NK-92 treated with Interleukin-12 subunit alpha and Interleukin-12 subunit beta, amount 100 ng/mL, for 24 hours (cell line): ENCODE measurements around the gene GPER1.
"Not testable (repeated sequence)": the region's sequence is repeated elsewhere in the genome, so short reads cannot be mapped to it uniquely, and the experiment has no call there.

ENCODE experiments used
- DNase-seq: peaks from one replicate; lab custom pipeline; 2025; lab: John Stamatoyannopoulos, UW

The GPER1 gene

DNA sequence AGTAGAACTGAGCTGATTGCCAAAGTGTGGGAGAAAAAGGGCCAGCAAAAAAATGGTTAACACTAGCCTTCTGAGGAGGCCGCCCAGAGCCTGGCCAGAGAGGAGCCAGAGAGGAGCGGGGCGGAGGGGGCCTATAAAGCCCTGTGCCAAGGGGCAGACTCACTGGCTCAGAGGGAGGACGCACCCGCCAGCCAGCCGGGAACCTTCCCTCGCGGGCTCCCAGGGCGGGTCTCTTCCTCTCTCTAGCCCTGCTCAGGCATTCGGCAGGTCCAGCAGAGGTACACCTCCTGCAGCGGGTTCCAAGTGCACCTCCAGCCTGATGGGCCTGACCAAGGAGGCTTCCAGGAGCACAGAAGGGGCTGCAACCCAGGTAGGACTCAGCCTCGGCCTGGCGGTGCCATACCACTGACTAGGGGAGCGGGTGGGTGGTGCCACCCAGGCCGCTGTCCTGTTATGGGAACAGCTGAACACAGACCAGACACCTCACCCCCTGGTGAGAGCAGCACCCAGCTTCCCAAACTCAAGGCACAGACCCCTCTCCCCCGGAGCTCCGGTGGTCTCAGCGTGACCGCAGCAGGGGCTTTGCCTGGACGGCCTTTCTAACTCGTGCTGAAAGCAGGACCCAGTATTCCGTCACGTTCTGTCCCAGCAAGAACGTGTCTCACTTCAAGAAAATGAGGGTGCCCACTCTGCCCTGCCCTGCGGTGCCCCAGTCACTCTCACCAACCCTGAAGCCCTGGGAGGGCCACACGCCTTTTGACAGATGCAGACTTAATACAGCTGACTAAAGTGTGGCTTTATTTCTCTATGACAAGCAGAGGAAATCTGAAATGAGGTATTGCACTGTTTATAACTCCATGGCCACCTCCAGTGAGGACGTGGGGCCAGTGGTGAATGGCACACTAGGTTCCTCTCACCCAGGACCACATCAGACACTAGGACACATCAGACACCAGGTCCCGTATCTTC is at the start of gene GPER1:
GPER1 (plus strand) TSS at position 162 of the 969 bp plus-strand sequence. CDS start 3,616 bp downstream, outside the sequence.
- no peak for DNase-seq

DNA sequence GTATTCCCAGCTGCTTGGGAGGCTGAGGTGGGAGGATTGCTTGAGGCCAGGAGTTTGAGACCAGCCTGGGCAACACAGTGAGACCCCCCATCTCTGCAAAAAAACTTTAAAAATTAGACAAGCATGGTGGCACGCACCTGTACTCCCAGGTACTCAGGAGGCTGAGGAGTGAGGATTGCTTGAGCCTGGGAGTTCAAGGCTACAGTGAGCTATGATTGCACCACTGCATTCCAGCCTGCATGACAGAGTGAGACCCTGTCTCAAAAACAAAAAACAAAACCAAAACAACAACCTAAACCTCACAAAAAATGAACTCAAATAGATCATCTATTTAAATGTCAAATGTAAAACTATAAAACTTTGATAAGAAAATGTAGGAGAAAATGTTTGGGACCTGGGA is 47.7 kb upstream of the GPER1 start:
- not testable (repeated sequence) for DNase-seq

DNA sequence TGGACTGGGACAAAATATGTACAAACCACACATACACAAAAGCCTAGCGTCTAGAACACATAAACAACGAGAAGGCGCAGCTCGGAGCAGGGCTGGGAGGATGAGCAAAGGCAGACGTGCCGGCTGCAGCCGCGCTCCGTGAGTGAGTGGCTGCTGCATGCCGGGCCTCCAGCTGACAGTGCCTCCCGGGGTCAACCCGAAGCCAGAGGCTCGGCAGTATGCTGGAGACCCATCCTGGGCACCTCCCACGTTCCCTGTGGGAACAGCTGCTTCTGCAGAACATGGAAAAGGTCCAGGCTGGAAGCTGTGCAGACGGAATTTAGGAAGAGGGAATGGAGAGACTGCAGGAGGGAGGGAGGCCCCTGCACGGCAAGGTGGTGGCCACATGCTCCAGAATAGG is 47.1 kb upstream of the GPER1 start:
- no peak for DNase-seq

DNA sequence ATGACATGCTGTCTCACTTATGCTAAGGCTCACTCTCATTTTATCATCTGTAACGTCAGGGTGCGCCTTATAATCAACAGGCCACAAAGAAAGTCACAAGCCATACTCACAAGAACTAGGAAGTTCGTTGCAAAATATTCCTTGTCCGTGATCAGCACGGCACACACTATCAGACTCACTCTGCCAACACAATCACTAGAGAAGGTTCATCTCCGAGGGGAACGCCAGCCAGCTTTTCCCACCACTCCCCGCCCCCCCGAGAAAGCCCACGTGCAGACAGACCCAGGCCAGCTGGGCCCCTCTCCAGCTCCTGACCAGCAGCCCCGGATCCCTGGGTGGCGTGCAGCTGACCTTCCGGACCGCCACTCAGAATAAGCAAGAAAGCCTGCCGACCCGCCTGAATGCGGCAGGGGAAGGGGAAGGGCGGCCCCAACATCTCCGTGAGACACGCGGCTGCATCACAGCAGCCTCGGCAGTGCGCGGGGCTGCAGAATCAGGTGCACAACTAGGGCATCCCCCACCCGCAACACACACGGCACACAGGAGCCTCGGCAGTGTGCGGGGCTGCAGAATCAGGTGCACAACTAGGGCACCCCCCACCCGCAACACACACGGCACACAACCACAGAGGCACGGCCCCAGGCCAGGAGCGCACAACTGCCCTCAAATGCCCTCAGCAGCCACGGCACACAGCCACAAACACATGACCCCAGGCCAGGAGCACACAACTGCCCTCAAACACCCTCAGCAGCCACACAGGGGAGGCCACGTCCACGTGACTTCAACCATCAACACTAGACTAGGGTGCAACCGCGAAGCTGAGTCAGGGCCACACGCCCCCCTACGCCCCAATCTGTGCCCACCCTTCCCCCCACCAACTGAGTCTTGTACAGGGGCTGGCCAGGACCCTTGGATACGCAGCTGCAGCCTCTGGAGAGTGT is 46.1 kb upstream of the GPER1 start:
- DNase-seq, result no peak

DNA sequence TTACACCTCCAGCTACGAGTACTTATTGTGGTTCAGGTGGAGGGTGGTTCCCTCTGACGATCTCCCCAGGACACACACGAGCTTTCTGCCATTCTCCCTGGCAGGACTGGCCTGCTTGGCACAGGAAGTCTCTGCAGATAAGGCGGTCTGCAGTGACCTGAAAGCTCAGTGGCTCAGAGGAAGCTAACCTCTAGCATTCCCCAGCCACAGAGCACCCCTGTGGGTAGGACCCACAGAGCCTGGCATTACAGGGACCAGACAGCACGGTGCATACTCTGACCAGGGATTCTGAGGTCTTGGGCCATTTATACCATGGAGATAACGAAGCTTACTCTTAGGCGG is 45.5 kb upstream of the GPER1 start:
- no peak for DNase-seq

DNA sequence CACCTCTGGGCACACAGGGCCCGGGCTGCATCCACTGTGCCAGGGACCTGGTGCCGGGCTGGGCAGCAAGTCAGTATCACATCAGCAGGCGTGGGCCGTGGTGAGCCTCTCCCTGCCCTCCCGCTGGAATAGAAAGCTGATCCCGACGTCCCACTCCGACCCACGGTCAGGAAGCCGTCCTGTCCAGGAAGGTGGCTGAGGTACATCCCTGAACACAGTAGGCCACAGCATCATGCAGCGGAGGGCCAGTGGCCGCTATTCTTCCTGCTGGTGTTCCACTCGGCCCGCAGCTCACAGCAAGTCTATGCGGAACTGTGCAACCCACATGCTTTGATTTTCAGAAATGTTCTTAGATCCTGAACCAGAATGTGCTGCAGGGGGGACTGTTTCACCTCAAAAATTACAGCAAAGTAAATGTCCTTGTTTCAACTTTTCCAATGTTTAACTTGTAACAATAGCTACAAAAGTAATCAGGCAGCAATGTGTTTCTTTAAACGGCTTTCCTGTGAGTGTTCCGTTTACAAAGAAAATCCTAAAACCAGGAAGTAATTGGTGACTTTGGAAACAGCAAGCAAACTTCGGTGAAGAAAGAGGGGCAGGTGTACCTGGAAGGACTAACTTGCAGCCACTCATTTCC is 44.2 kb upstream of the GPER1 start:
- DNase-seq, result no peak

DNA sequence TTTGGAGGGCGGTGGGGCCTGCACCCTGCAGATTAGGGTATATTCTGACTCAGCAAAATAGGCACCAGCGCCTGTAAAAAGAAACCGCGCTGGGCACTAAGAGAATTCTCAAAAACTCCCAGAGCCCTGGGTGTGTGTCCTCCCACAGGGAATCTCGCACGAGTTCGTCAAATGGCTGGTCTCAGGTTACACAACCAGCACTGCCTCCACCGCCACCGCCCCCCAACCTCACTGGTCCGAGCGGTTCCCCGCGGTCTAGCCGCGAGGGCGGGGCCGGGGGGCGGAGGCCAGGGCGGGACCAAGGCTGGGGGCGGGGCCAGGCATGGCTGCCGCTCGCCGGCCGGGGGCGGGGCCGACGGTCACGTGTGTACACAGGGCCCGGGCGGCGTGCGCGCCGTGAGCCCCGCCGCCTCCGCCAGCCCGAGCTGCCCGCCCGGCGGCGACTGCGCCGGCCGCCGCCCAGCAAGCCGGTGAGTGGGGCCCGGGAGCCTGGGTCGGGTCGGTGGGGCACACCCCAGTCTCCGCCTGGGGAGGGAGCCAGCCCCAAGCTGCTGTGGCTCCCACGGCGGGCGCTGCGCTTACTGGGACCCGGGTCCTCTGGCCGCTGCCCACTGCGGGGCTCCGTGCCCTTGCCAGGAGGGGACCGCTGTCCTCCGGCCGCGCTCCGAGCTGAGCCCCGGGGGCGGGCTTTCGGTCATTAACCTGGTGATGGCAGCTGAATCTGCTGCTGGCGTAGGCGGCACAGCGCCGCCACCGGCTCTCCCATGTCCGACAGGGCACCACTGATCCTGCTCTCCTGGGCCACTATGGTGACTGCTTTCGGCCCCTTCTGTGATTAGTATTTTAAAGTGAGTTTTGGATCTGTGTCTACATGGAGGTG is 43.5 kb upstream of the GPER1 start, which contains the start of gene GPR146:
GPR146 (plus strand) TSS at position 358 of the 880 bp plus-strand sequence. CDS start 12,970 bp downstream, outside the sequence.
- peak; percentile 38 for DNase-seq

DNA sequence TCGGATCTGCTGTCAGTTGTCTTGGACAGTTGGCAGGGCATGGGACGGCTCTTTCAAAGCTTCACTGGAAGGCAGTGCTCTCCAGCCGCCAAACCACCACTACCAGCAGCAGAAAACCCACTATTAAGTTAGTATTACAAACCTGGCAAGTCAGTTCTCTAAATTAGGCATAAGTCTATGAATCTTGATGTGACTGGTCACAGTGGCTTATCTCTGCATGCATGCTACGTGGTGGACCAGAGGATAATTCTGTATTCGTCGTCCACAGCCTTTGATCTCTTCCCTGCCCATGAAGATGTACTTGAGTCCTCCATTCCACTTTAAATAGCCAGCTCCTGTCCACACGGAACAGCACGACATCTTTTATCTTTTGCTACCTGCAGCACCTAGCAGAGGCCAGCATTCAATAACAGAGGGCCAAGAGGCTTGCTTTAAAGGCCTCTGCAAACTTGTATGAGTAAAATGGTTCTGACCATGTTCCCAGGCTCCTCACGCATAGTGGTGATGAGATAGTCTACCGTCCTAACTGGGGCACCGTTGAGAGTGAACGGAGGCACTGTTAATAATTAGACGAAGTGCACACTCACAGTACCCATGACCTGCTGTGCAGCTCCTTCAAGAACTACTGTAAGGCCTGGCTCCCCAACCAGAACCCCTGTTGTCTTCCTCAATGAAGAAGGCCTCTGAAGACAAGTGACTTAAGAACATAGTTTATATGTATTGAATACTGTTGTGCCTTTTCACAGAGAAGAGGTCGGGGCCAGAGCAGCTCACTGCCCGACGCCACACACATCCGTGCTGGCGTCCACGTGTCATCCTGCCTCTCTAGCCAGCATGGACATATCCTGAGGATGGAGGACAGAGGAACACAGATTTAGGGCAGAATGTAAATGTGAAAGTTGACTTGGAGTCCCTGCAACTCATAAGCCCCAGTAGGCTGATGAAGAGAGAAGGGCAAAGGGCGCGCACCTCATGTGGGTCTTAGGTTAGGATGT is 42.5 kb upstream of the GPER1 start:
- no peak for DNase-seq

DNA sequence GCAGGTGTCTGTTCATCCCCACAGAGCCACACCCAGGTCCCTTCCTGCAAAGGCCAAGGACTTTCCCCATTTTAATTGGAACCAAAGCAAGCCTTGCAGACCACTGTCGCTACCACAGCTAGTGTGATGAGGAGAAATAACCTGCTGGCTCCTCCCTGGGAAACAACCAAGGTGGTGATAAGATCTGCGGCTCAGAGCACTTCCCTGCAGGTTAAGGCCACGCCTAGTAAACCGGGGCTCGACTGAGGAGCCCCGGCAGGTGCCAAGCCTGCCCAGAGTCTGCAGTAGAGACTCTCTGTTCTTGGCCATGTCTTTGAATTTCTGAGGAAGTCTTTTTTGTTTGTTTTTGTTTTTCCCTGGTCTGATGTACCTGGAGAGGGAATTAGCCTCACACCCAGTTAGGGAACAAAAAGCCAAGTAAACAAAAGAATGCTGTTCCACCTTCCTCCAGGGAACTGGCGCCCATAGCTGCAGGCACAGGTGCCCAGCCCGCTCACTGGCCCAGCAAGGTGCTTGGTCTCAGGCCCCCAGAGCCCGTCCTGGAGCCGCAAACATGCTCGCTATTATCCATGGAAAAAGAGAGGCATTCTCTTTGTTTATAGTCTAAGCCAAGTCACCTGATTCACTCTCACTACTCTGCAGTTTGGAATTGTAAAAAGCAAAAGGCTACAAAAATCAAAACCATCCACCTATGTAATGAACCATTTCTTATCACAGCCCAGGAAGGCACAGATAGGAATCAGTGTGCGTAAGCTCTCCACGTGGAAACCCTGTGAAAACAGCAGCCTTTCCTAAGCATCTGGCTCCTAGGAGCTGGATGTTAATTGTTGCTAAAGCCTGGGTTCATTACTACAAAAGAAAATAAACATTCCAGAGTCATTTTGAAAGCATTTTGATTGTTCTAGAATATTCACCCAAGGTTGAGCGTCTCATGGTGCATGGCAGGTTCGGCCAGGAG is 40.9 kb upstream of the GPER1 start:
- DNase-seq, result no peak

DNA sequence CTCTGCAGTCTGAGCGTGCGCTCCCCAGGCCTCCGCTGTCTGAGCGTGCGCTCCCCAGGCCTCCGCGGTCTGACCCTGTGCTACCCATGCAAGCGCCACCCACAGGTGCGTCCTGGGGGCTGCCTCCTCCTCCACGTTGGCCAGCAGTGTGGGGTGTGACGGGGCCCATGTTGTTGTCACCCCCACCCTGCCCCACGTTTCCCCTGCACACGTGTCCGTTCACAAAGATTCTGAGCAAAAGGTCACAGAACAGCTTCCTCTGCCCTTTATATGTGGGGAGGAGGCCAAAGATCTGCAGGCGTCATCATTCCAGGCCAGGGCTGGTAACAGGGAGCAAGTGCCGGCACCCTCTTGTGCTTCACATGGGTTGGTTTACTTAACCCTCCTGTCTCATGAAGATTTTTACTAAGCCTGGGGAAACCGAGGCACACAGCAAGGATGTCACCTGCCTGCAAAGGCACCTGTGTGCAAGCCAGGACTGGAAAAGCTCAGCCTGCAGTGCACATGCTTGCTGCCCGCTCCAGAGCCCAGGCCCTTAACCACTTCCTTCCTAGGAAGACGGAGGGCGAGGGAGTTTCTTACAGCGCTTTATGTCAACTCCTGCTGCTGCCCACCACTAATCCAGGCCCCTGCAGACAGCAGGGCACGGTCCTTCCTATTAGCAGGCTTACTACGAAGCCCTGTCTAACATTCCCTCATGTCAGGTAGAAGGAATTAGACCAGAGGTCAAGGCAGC is 38.7 kb upstream of the GPER1 start:
- no peak for DNase-seq

DNA sequence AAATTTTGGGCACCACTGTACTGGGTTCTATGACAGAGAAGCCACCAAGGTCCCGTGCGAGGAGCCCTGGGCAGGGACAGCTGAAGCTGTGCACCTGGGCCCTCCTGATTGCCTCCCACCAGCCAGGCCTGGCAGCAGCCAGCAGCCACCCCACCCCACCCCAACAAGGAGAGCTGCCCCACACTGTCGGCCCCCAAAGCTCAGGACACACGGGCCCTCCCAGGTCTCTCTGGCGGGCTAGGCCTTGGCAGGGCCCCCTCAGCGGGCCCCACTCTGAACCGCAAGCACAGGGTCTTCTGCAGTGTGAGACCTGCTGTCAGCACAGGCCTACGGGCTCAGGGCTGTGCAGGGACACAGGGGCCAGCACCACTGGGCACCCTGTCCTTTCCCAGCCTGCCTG is 38.1 kb upstream of the GPER1 start:
- DNase-seq, result no peak

DNA sequence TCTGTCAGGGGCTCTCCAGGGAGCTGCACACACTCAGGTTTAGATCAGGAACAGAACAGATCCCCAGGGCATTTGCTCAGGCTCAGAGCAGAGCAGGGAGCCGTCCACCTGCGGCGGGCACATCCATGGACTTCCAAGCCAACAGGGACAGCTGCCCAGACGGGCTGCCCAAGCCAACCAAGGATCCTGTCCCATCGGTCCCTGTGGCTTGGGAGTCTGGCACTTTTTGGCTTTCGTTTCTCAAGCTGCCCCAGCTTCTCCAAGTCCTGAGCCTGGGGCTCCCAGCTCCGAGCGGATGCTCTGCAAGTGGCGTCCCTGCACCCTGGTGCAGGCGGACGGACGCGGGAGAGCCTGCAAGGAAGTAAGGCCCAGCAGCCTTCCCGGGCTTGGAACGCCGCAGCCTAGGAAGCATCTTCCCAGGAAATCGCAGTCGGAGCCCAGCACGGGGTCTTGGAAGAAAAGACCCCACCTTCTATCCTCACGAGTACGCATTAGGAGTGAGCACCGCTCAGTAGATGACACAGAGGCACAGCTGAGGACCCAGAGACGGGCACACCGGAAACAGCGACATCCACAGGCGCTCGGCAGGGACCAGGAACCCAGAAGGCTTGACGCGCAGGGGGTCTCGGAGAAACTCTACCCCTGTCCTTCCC is 37.5 kb upstream of the GPER1 start:
- DNase-seq, result no peak

DNA sequence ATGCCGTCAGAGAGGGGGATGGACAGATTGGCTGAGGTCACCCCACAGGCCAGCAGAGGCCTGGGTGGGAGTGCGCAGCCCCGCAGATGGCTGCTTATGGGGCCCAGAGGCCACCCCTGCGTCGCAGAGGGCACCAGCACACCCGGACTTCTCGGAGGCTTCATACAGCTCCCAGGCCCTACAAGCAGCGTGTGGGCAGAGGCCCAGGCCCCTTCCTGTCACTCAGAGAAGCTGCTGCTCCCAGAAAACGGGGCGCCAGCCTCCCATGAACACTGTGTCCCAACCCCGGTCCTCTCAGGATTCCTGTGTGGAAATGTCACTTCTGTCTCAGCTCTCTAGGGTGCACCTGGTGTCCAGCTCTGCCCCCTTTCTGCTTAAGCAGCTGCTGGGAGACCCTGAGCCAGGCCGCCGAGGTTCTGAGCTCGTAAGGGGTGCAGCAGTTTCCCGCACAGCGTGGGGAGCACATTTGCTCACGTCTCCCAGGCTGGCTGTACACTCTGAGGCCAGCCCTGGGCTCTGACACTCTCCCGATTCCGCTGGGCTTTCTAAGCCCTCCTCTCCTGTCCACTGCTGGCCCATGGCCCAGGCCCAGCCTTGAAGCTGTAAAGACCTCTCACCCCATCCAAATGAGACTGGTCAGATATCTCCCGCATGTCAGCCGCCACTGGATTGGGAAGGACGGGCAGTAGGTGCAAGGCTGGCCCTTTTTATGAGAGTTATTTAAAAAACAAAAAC is 36.8 kb upstream of the GPER1 start:
- no peak for DNase-seq

DNA sequence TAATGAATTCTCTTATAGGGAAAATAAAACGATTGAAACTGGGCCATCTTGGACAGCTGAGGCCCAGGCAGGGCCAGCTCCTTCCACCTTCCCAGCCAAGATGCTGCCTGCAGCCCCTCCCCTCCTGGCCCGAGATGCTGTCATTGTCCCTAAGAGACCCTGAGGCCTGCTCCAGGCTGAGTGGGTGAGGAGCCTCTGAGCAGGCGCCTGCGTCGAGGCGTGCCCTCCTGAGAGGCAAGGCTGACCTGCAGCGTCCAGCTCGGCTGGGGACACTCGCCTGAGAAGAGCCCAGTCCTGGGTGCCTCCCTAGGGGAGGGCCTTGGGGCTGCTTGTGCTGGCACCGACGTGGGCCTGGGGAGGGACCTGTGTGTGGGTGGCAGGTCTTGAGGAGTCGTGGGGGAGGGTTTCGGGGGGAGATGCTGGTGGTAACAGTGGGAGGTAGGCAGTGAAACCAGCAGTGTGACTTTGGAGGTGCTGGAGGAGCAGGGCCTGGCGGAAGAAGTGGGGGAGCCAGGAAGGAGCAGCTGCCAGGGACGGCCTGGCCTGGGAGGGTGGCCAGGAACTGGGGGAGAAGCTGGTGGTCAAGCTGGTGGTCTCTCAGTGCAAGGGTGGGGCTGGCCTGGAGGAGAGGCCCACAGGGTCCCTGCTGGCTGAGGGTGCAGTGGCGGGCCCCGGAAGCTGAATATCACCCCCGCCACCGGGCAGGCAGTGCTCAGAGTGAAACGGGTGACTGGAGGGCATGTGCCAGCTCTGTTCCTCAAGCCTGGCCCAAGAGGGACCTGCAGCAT is 35.7 kb upstream of the GPER1 start:
- DNase-seq, result no peak

DNA sequence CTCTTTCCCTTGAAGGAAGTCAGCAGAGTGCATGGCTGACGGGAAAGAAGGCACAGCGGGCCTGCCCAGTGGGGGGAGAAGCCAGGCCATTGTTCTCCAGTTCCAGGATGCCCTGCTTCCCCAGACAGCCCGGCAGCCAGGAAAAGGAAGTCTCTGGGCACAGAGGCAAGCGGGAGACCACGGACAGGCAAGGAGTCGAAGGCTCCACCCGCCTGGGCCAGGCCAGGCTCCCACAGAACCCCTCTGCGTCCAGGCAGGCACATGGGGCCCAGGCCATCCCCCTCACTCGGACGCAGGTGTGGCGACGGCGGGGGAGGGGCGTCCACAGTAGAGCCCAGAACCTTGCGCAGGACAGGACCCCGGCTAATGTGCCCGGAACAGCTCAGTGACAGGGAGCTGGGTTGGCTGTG is 34.9 kb upstream of the GPER1 start:
- no peak for DNase-seq

DNA sequence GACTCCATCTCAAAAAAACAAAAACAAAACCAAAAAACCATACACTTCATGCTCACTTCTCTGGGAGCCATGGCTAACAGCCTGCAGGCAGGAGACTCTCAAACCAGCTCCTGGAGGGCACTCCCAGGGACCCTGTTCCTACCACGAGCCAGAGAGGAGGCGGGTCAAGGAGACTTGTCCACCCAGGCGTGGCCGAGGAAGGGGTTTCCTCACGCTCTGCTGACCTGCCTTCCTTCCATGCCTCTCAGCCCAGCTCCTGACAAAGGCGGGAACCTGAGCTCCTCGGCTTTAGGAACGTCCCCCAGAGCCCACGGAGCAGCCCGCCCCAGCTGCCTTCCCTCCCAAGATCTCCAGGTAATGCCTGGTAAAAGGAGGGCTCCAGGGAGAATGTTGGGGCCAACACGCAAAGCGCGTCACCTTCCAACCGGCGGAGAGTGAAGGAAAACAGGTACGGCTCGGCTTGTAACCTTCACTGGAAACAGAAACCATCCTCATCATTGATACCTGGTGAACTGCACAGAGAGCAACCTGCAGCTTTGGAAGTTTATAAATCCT is 34.0 kb upstream of the GPER1 start:
- DNase-seq, result no peak
